WERI-Rb-1 (cell line): Measurements from ENCODE around the gene CYTH3.
"Not testable (repeated sequence)": the region's sequence is repeated elsewhere in the genome, so short reads cannot be mapped to it uniquely, and the experiment has no call there.

Experiments used
- DNase-seq: peaks from one replicate; pipeline ENCODE4 v3.0.0-alpha.2; 2020
- H3K27ac ChIP-seq: fragments of 250-450 bp; sonication (Bioruptor Pico); 2 replicates; pipeline ENCODE4 v1.5.1; 2020; ENCODE audit warnings: mild to moderate bottlenecking, moderate library complexity
- H3K27me3 ChIP-seq: fragments of 250-450 bp; sonication (Bioruptor Pico); 2 replicates; pipeline ENCODE4 v1.5.1; 2021; ENCODE audit warnings: mild to moderate bottlenecking, low read depth, moderate library complexity; ENCODE audit not compliant: insufficient read depth, severe bottlenecking
- H3K36me3 ChIP-seq: fragments of 250-450 bp; sonication (Bioruptor Pico); 2 replicates; pipeline ENCODE4 v1.5.1; 2020; ENCODE audit warnings: mild to moderate bottlenecking, moderate library complexity
- H3K4me3 ChIP-seq: 2 replicates; pipeline ENCODE4 v1.5.1; 2011; ENCODE audit warnings: low read depth, mild to moderate bottlenecking, control low read depth, low read length
- H3K9me3 ChIP-seq: fragments of 250-450 bp; sonication (Bioruptor Pico); 2 replicates; pipeline ENCODE4 v1.5.1; 2021; ENCODE audit warnings: mild to moderate bottlenecking, moderate library complexity; ENCODE audit not compliant: severe bottlenecking
- CTCF ChIP-seq: IDR thresholded peaks from 2 replicates; pipeline ENCODE4 v1.5.1; 2011; ENCODE audit warnings: low read depth, mild to moderate bottlenecking, control low read depth, inconsistent platforms, low read length

The CYTH3 gene

GRCh38 chr7:6226194-6226799, 46.1 kb downstream of the CYTH3 start:
- Histone ChIP-seq H3K4me3 (no peak overlapping the region), H3K27ac (no peak overlapping the region), H3K9me3 (peaks cover 4% of the 10 kb centered on the region), H3K27me3 (no peaks in the 10 kb centered on the region), H3K36me3 (no peaks in the 10 kb centered on the region)
- no peak for DNase-seq
- TF ChIP-seq CTCF = no peak

- not testable (repeated sequence) for H3K4me3 ChIP-seq, H3K36me3 ChIP-seq, DNase-seq, H3K9me3 ChIP-seq, H3K27me3 ChIP-seq, H3K27ac ChIP-seq
Measured at GRCh38 chr7:6223411-6223810, 49.0 kb downstream of the CYTH3 start.

GRCh38 chr7:6223010-6223409, 49.4 kb downstream of the CYTH3 start:
- H3K27ac ChIP-seq, H3K4me3 ChIP-seq, DNase-seq, H3K27me3 ChIP-seq, H3K9me3 ChIP-seq, H3K36me3 ChIP-seq: not testable (repeated sequence)

GRCh38 chr7:6221340-6222319, 50.8 kb downstream of the CYTH3 start:
- no peak overlapping the region for H3K4me3 ChIP-seq
- H3K36me3 ChIP-seq = no peaks in the 10 kb centered on the region
- no peaks in the 10 kb centered on the region for H3K27me3 ChIP-seq
- peaks cover 4% of the 10 kb centered on the region for H3K9me3 ChIP-seq
- no peak overlapping the region for H3K27ac ChIP-seq
- TF ChIP-seq CTCF = no peak
- DNase-seq = no peak

GRCh38 chr7:6218329-6218728, 54.1 kb downstream of the CYTH3 start:
- no peak overlapping the region for H3K27ac ChIP-seq
- H3K36me3 ChIP-seq = no peaks in the 10 kb centered on the region
- peaks cover 4% of the 10 kb centered on the region for H3K9me3 ChIP-seq
- no peaks in the 10 kb centered on the region for H3K27me3 ChIP-seq
- TF ChIP-seq CTCF = no peak
- no peak for DNase-seq
- H3K4me3 ChIP-seq = no peak overlapping the region

- no peak overlapping the region for H3K27ac ChIP-seq
- no peaks in the 10 kb centered on the region for H3K36me3 ChIP-seq
- TF ChIP-seq CTCF = no peak
- no peak overlapping the region for H3K4me3 ChIP-seq
- no peak for DNase-seq
- H3K9me3 ChIP-seq = no peaks in the 10 kb centered on the region
- no peaks in the 10 kb centered on the region for H3K27me3 ChIP-seq
Measured at GRCh38 chr7:6212008-6212407, 60.4 kb downstream of the CYTH3 start.
